Measurements from ENCODE around the gene SRPK3.
A peak's percentile ranks its signal among the peaks of the same experiment; 100 is the strongest.
"Not testable (repeated sequence)": the region's sequence is repeated elsewhere in the genome, so short reads cannot be mapped to it uniquely, and the experiment has no call there.

SRPK3 gene

GRCh38 chrX:153780678-153781427 lies at the start of gene SRPK3:
Gene SRPK3 (plus strand): TSS chrX:153781041. CDS start chrX:153781087, 46 bp downstream.
- DNase-seq = no peak

- DNase-seq = no peak
Measured at GRCh38 chrX:153731117-153731844, 49.6 kb upstream of the SRPK3 start.

- no peak for DNase-seq
Measured at GRCh38 chrX:153731845-153732215, 49.0 kb upstream of the SRPK3 start.

- no peak for DNase-seq
Measured at GRCh38 chrX:153732401-153732800, 48.4 kb upstream of the SRPK3 start.

GRCh38 chrX:153733651-153734240 lies 47.1 kb upstream of the SRPK3 start:
- DNase-seq = no peak

GRCh38 chrX:153734871-153735270 lies 46.0 kb upstream of the SRPK3 start:
- no peak for DNase-seq

GRCh38 chrX:153735274-153735673 lies 45.6 kb upstream of the SRPK3 start:
- DNase-seq = no peak

GRCh38 chrX:153736071-153736820 lies 44.6 kb upstream of the SRPK3 start:
- DNase-seq = no peak

GRCh38 chrX:153736871-153737441 lies 43.9 kb upstream of the SRPK3 start:
- DNase-seq = no peak

GRCh38 chrX:153738056-153738605 lies 42.7 kb upstream of the SRPK3 start:
- no peak for DNase-seq

GRCh38 chrX:153739754-153740486 lies 40.9 kb upstream of the SRPK3 start:
- peak in 1 of 2 experiments; percentile 42 for DNase-seq

GRCh38 chrX:153740631-153741222 lies 40.1 kb upstream of the SRPK3 start:
- DNase-seq = no peak

GRCh38 chrX:153741446-153741845 lies 39.4 kb upstream of the SRPK3 start:
- DNase-seq = no peak

- DNase-seq = not testable (repeated sequence)
Measured at GRCh38 chrX:153742111-153742510, 38.7 kb upstream of the SRPK3 start.

- not testable (repeated sequence) for DNase-seq
Measured at GRCh38 chrX:153742796-153743467, 37.9 kb upstream of the SRPK3 start.

GRCh38 chrX:153743468-153744209 lies 37.2 kb upstream of the SRPK3 start:
- not testable (repeated sequence) for DNase-seq

GRCh38 chrX:153744210-153745066 lies 36.4 kb upstream of the SRPK3 start:
- DNase-seq = no peak

- not testable (repeated sequence) for DNase-seq
Measured at GRCh38 chrX:153745067-153745433, 35.8 kb upstream of the SRPK3 start.

- no peak for DNase-seq
Measured at GRCh38 chrX:153746359-153746758, 34.5 kb upstream of the SRPK3 start.
